Measurements from ENCODE around the gene CDS1.
"Not testable (repeated sequence)": the region's sequence is repeated elsewhere in the genome, so short reads cannot be mapped to it uniquely, and the experiment has no call there.

Gene CDS1

GRCh38 chr4:84614891-84615290 lies 32.0 kb downstream of the CDS1 start:
- FAIRE-seq = no peak

GRCh38 chr4:84615355-84615754 lies 32.4 kb downstream of the CDS1 start:
- FAIRE-seq = no peak

GRCh38 chr4:84622959-84623358 lies 40.0 kb downstream of the CDS1 start:
- no peak for FAIRE-seq

- no peak for FAIRE-seq
These were observed 40.7 kb downstream of the CDS1 start for GRCh38 chr4:84623661-84624060.

GRCh38 chr4:84626673-84627072 lies 43.7 kb downstream of the CDS1 start:
- FAIRE-seq = no peak

GRCh38 chr4:84631573-84631972 lies 48.6 kb downstream of the CDS1 start:
- no peak for FAIRE-seq

- FAIRE-seq = no peak
These were observed 49.2 kb downstream of the CDS1 start for GRCh38 chr4:84632092-84632491.

GRCh38 chr4:84634961-84635360 lies 52.0 kb downstream of the CDS1 start:
- FAIRE-seq = no peak

- no peak for FAIRE-seq
These were observed 55.2 kb downstream of the CDS1 start for GRCh38 chr4:84638092-84638491.

- no peak for FAIRE-seq
These were observed 56.2 kb downstream of the CDS1 start for GRCh38 chr4:84639145-84639544.

- FAIRE-seq = no peak
These were observed 61.2 kb downstream of the CDS1 start for GRCh38 chr4:84644087-84644486.

- no peak for FAIRE-seq
These were observed 64.5 kb downstream of the CDS1 start for GRCh38 chr4:84647312-84647884.

- FAIRE-seq = no peak
These were observed 65.3 kb downstream of the CDS1 start for GRCh38 chr4:84648178-84648577.

GRCh38 chr4:84648863-84649647 lies 66.1 kb downstream of the CDS1 start:
- no peak for FAIRE-seq

- no peak for FAIRE-seq
These were observed 68.6 kb downstream of the CDS1 start for GRCh38 chr4:84651499-84651898.

GRCh38 chr4:84652478-84652877 lies 69.6 kb downstream of the CDS1 start:
- no peak for FAIRE-seq

GRCh38 chr4:84660606-84661005 lies 77.7 kb downstream of the CDS1 start:
- no peak for FAIRE-seq

- no peak for FAIRE-seq
These were observed 78.4 kb downstream of the CDS1 start for GRCh38 chr4:84661191-84661939.

- FAIRE-seq = not testable (repeated sequence)
These were observed 81.8 kb downstream of the CDS1 start for GRCh38 chr4:84664767-84665166.

- FAIRE-seq = no peak
These were observed 83.5 kb downstream of the CDS1 start for GRCh38 chr4:84666439-84666838.

GRCh38 chr4:84669201-84669600 lies 86.3 kb downstream of the CDS1 start:
- no peak for FAIRE-seq

- no peak for FAIRE-seq
These were observed 89.2 kb downstream of the CDS1 start for GRCh38 chr4:84672177-84672576.

GRCh38 chr4:84673475-84674240 lies 90.7 kb downstream of the CDS1 start:
- FAIRE-seq = no peak
